ENCODE measurements around the gene HTR1D.

DNA sequence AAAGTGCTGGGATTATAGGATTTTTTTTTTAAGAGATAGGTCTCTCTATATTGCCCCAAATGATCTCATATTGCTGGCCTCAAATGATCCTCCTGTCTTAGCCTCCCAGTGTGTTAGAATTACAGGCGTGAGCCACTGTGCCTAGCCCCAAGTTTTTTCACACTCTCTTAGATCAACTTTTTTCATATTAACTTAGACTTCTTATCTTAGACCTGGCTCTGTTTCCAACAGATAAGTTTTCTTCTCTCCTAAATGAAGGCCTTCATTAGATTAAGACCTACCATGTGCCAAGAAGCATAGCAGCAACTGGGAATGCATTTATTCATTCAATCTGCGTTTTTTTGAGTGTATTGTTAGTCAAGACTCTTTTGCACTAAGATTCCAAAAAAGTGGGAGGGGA lies 20.2 kb upstream of the HTR1D start:
- TF ChIP-seq, protein P1, sequence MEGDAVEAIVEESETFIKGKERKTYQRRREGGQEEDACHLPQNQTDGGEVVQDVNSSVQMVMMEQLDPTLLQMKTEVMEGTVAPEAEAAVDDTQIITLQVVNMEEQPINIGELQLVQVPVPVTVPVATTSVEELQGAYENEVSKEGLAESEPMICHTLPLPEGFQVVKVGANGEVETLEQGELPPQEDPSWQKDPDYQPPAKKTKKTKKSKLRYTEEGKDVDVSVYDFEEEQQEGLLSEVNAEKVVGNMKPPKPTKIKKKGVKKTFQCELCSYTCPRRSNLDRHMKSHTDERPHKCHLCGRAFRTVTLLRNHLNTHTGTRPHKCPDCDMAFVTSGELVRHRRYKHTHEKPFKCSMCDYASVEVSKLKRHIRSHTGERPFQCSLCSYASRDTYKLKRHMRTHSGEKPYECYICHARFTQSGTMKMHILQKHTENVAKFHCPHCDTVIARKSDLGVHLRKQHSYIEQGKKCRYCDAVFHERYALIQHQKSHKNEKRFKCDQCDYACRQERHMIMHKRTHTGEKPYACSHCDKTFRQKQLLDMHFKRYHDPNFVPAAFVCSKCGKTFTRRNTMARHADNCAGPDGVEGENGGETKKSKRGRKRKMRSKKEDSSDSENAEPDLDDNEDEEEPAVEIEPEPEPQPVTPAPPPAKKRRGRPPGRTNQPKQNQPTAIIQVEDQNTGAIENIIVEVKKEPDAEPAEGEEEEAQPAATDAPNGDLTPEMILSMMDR (IDR thresholded peaks at IDR 0.05; ENCODE audit: borderline replicate concordance, extremely low read depth, low read length, poor library complexity, severe bottlenecking): no peak
- TF ChIP-seq EZH2 (IDR thresholded peaks at IDR 0.05; ENCODE audit: borderline replicate concordance, low read depth, low read length, severe bottlenecking): no peak

Data from DND-41 (cell line).